KMS-11 (cell line): Measurements from ENCODE around the gene PLPP1.

Experiments used
- H2AFZ ChIP-seq: fragments of 200-600 bp; sonication (generic); 2 replicates; pipeline ENCODE4 v1.6.1; 2016; ENCODE audit warnings: antibody characterized with exemption, mixed run types, low read depth
- H3K27ac ChIP-seq: fragments of 200-600 bp; sonication (generic); 2 replicates; pipeline ENCODE4 v1.6.1; 2016; ENCODE audit warnings: mild to moderate bottlenecking, mixed run types
- H3K27me3 ChIP-seq: fragments of 200-600 bp; sonication (generic); 2 replicates; pipeline ENCODE4 v1.6.1; 2017; ENCODE audit warnings: mild to moderate bottlenecking, low read depth, mixed run types, moderate library complexity; ENCODE audit not compliant: insufficient read depth
- H3K36me3 ChIP-seq: fragments of 200-600 bp; sonication (generic); 2 replicates; pipeline ENCODE4 v1.6.1; 2017; ENCODE audit warnings: mild to moderate bottlenecking, mixed run types; ENCODE audit not compliant: insufficient read depth
- H3K4me1 ChIP-seq: fragments of 200-600 bp; sonication (generic); 2 replicates; pipeline ENCODE4 v1.6.1; 2016; ENCODE audit warnings: mild to moderate bottlenecking, low read depth, mixed run types; ENCODE audit not compliant: poor library complexity, severe bottlenecking
- H3K4me2 ChIP-seq: fragments of 200-600 bp; sonication (generic); 2 replicates; pipeline ENCODE4 v1.7.0; 2016; ENCODE audit warnings: mild to moderate bottlenecking, mixed run types
- H3K4me3 ChIP-seq: fragments of 200-600 bp; sonication (generic); IDR thresholded peaks from 2 replicates; pipeline ENCODE4 v1.6.1; 2017; ENCODE audit warnings: low read depth, low read length, mixed read lengths; ENCODE audit not compliant: insufficient read depth
- H3K79me2 ChIP-seq: fragments of 200-600 bp; sonication (generic); 2 replicates; pipeline ENCODE4 v1.6.1; 2016; ENCODE audit warnings: low read depth, mixed run types; ENCODE audit not compliant: insufficient read depth
- H3K9ac ChIP-seq: fragments of 200-600 bp; sonication (generic); 2 replicates; pipeline ENCODE4 v1.6.1; 2016; ENCODE audit warnings: mild to moderate bottlenecking, mixed run types
- H4K20me1 ChIP-seq: fragments of 200-600 bp; sonication (generic); 2 replicates; pipeline ENCODE4 v1.6.1; 2016; ENCODE audit warnings: mild to moderate bottlenecking, mixed run types; ENCODE audit not compliant: insufficient read depth
- TF ChIP-seq, protein P1 (sequence below): fragments of 200-600 bp; sonication (generic); conservative IDR thresholded peaks from 2 replicates; pipeline ENCODE4 v1.6.1; 2017; ENCODE audit warnings: low read depth, mild to moderate bottlenecking, antibody characterized with exemption, low read length, moderate library complexity, mixed read lengths

The PLPP1 gene

DNA sequence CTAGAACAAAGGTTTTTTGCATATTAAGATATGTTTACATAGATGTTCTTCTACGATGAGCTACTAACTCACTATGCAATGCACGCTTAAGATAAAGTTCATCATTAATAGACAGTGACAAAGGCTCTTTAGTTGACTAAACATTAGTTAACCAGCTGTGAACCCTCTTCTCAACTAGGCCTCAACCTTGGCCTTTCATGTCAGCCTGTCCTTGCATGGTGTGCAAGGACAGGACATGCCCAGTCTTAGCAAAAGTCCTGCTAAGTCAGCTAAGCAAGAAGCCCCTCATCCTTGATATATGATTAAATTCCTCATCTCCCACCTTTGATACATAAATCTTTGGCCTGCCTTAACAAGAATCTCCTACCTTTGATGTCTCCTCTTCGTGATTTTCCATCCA lies 50.9 kb downstream of the PLPP1 start:
- H3K27me3 ChIP-seq: no peaks in the 10 kb centered on the region
- H3K27ac ChIP-seq: no peak overlapping the region
- no peak overlapping the region for H2AFZ ChIP-seq
- H3K4me3 ChIP-seq: no peak overlapping the region
- H3K4me2 ChIP-seq: no peak overlapping the region
- no peaks in the 10 kb centered on the region for H4K20me1 ChIP-seq
- no peaks in the 10 kb centered on the region for H3K36me3 ChIP-seq
- no peaks in the 10 kb centered on the region for H3K79me2 ChIP-seq
- no peak overlapping the region for H3K9ac ChIP-seq
- TF ChIP-seq, protein P1, sequence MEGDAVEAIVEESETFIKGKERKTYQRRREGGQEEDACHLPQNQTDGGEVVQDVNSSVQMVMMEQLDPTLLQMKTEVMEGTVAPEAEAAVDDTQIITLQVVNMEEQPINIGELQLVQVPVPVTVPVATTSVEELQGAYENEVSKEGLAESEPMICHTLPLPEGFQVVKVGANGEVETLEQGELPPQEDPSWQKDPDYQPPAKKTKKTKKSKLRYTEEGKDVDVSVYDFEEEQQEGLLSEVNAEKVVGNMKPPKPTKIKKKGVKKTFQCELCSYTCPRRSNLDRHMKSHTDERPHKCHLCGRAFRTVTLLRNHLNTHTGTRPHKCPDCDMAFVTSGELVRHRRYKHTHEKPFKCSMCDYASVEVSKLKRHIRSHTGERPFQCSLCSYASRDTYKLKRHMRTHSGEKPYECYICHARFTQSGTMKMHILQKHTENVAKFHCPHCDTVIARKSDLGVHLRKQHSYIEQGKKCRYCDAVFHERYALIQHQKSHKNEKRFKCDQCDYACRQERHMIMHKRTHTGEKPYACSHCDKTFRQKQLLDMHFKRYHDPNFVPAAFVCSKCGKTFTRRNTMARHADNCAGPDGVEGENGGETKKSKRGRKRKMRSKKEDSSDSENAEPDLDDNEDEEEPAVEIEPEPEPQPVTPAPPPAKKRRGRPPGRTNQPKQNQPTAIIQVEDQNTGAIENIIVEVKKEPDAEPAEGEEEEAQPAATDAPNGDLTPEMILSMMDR: no peak
- H3K4me1 ChIP-seq: no peaks in the 10 kb centered on the region

DNA sequence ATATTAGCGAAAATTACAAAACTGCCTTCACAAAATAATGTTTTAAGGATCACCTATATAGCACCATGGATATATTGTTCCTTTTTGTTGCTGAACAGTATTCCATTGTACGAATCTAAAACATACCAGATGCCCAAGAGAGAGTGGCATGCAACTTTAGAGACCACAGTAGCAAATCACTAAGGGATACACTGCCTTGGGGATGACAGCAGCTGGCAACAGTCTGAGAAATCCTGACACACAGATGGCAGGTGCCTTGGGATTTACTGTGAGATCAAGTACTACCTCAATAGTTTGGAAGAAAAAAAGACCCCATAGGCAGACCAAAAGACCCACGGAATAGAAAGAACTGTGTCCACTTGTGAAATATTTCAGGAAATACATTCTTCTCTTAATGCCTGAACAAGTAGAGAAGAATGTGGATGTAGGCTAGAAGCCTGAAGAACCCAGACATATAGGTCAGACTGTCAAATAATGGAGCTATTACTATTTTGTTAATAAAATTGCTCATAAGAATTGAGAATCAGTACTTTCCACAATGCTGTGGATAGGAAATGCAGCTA lies 53.4 kb downstream of the PLPP1 start:
- Histone ChIP-seq H3K27ac (no peak overlapping the region), H2AFZ (no peak overlapping the region), H3K36me3 (no peaks in the 10 kb centered on the region), H3K9ac (no peak overlapping the region), H3K79me2 (no peaks in the 10 kb centered on the region), H3K4me2 (no peak overlapping the region), H3K27me3 (no peaks in the 10 kb centered on the region), H4K20me1 (no peaks in the 10 kb centered on the region), H3K4me1 (no peaks in the 10 kb centered on the region), H3K4me3 (no peak overlapping the region)
- TF ChIP-seq, protein P1: no peak

DNA sequence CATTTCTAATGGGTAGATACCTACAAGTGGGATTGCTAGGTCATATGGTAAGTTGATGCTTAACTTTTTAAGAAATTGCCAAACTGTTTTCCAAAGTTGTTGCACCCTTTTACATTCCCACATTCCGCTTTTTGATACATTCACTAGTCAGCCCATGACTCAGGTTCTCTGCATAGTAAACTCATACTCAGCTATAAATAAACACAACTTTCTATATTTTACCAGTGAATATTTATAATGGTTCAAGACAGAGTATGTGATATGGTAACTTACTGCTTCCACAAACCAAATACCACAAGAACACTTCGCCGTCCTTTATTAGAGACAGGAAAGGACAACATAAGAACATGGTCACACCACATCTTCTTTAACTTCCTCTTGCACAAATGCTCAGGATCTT lies 54.0 kb downstream of the PLPP1 start:
- Histone ChIP-seq H3K4me1 (no peaks in the 10 kb centered on the region), H3K4me3 (no peak overlapping the region), H3K36me3 (no peaks in the 10 kb centered on the region), H3K27ac (no peak overlapping the region), H3K27me3 (no peaks in the 10 kb centered on the region), H4K20me1 (no peaks in the 10 kb centered on the region), H3K79me2 (no peaks in the 10 kb centered on the region), H3K9ac (no peak overlapping the region), H2AFZ (no peak overlapping the region), H3K4me2 (no peak overlapping the region)
- TF ChIP-seq, protein P1: no peak

DNA sequence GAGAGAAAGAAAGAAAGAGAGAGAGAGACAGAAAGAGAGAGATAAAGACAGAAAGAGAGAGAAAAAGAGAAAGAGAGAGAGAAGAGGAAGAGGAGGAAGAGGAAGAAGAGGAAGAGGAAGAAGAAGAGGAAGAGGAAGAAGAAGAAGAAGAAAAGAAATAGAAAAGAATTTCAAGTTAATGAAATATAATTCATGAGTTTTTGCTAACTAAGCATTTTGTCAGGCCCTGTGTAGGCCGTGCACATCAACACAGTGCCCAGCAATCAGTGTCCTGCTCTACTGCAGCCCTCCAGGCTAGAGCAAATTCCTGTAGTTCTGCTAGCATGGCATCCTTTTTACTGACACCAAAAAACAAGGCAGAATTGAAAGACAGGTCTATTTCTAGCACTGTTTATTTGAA lies 62.1 kb downstream of the PLPP1 start:
- TF ChIP-seq, protein P1: no peak
- H3K27me3 ChIP-seq: no peaks in the 10 kb centered on the region
- H4K20me1 ChIP-seq: no peaks in the 10 kb centered on the region
- no peak overlapping the region for H3K4me2 ChIP-seq
- no peak overlapping the region for H3K27ac ChIP-seq
- no peak overlapping the region for H3K9ac ChIP-seq
- no peak overlapping the region for H3K4me3 ChIP-seq
- H3K36me3 ChIP-seq: no peaks in the 10 kb centered on the region
- H2AFZ ChIP-seq: no peak overlapping the region
- H3K4me1 ChIP-seq: peaks cover 13% of the 10 kb centered on the region
- no peaks in the 10 kb centered on the region for H3K79me2 ChIP-seq
